Right hindlimb (tissue), 1 donor: ENCODE results near the gene TCEANC.
"Not testable (repeated sequence)": the region's sequence is repeated elsewhere in the genome, so short reads cannot be mapped to it uniquely, and the experiment has no call there.

ENCODE experiments used
- DNase-seq: peaks from one replicate; pipeline ENCODE4 v3.0.0-alpha.2; 2018

Gene TCEANC

DNA sequence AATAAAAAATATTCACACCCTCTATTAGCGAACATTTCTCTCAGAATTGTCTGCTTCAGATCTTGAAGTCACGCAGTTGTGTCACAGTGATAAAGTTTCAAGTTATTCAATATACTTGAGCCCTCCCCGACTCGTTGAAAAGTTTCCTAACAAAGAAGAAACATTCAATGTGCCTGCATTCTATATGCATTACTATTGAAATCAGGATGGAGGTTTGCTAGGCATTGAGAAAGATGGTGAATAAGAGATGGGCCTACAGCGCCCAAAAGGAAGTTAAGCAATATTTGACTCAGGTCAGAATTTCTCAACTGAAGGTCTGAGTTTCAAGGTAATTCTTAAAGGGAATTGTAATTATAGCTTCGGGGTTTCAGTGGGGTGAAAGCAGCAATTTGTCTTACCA is 6.1 kb downstream of the TCEANC start:
- DNase-seq: no peak

DNA sequence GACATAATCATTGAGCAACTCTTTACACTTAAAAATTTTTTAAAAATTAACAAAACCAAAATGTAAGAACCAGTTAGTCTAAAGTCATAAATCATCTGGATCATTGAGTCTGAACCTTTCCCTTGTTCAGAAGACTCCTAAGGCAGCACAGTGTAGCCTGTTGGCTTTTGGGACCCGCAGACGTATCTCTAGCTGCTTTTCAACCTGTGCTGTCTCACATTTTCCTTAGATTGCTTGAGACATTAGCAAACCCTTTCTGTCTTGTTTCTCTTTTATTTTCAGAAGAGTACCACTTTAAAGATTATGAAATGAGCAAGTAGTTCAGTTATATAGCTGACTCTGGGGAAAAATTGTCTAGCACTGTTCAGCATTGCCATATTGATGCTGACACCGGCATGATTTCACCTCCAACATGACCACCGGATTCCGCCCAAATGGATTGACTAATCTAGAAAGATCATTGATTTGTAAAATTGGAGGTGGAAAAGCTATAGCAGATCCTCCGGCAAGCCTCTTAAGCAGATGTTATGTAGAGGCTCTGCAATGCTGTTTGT is 8.9 kb downstream of the TCEANC start:
- DNase-seq: no peak

DNA sequence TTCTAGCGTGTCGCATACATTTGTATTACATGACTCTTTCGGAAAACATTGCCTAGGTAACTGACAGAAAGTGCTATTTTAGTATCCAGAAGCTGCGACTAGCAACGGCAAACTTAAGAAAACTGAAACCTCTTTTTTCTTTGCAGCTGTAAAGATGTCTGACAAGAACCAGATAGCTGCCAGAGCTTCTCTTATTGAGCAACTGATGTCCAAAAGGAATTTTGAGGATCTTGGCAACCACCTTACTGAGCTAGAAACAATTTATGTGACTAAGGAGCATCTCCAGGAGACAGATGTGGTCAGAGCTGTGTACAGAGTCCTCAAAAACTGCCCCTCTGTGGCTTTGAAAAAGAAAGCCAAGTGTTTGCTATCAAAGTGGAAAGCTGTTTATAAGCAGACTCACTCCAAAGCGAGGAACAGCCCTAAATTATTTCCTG is 9.4 kb downstream of the TCEANC start:
- no peak for DNase-seq

DNA sequence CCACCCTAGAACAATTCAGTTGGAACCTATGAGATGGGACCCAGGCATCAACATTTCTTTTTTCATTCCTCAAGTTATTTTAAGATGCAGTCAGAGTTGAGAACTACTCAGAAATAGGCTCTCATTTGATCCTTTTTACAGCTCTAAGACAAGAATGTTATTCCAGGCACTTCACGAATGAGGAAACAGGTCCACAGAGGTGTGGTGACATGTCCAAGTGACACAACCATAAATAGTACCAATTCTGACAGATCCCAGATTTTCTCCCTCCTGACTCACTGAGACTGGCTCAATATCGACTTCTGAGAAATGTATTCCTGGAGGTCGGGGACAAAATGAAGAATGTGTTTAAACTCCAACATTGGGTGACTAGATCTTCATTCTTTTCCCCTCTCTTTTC is 11.1 kb downstream of the TCEANC start:
- DNase-seq: no peak

DNA sequence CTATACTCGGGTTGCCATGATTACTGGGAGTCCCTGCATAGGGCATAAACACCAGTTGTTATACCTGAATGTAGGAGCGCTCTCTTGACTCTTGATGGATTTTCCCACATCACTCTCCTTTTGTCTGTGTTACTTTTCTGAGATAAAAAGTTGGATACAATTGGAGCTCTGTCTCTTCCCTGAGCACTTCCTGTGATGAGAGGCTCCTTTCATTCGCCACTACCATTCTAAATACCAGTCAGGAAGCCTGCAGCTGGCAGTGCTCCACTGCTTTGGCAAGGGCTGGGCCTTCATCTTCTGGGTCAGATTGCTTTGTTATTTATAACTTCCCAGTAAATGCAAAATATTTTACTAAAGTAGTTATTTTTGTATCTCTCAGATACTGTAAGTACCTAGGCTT is 13.9 kb downstream of the TCEANC start:
- no peak for DNase-seq

DNA sequence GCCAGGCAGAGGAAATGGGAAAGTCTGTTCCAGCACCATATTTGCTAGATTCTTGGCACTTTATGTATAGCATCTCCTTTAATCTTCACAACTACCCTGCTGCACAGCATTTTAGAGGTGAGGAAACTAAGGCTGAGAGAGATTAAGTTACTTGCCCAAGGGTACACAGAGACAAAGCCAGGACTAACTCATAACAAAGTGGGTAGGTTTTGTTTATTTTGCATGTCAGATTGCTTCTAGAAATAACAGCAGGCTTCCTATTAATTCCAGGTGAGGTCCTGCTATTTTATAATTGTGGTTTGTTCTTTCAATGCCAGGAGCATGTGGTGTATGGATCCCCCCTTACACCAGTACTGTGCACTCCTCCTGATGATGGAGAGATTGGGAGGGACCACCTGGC is 15.0 kb downstream of the TCEANC start:
- DNase-seq: no peak

DNA sequence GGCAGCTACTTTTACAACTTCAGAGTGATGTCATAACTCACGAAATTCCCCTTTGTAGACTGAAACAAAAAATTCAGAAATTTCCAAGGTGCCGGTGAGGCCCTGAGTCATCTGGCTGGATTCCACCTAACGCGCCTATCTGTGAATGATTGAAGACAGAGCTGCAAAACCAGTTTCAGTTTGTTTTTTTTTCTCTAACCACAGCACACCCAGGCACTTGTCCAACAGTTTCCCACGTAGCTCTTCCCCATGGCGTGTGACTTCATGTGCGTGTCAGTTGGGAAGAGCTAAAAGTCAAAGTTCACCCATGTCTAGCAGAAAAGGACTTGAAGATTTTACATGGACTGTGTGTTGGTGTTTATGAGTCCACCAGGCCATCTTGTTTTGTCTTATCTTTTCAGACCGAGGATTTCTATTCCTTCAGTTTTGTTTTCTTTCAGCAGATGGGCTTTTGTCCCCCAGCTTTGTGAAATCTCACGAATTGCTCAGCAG is 16.4 kb downstream of the TCEANC start:
- no peak for DNase-seq

DNA sequence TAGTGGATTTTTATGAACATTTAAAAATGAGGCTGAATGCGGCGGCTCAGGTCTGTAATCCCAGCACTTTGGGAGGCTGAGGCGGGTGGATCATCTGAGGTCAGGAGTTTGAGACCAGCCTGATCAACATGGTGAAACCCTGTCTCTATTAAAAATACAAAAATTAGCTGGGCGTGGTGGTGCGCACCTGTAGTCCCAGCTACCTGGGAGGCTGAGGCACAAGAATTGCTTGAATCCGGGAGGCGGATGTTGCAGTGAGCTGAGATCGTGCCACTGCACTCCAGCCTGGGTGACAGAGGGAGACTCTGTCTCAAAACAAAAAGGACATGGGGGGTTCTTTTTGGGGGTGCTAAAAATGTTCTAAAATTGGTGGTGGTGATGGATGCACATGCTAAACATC is 16.8 kb downstream of the TCEANC start:
- DNase-seq: not testable (repeated sequence)

DNA sequence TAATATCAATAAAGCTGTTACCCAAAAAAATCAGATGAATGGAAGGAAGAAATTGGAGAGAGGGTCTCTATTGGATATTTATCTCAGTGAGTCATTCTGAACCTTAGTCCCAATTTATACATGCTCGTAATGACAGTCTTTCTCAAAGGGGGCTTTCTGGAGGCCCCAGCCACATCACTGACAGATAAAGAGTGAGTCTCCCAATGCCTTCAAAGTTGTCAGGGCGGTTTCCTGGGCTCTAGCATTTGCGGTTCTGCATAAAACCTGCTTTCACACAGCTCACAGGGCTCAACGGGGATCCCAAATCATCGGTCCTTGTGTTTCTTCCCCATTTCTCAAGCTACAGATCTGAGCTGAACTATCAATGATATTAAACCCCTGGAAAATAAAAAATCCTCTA is 17.3 kb downstream of the TCEANC start:
- DNase-seq: no peak

DNA sequence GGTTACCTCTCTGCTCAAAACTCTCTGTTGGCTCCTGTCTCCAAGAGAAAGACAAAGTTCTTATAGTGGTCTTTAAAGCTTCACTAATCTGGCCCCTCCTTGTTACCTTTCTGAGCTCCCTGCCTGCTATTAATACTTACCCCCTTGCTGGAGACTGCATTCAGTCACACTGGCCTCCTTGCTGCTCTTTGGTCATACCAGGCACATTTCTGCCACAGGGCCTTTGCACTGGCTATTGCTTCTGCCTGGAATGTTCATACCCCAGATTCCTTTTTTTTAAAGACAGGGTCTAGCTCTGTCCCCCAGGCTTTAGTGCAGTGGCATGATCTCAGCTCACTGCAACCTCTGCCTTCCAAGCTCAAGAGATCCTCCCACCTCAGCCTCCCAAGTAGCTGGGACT is 20.1 kb downstream of the TCEANC start:
- DNase-seq: no peak

DNA sequence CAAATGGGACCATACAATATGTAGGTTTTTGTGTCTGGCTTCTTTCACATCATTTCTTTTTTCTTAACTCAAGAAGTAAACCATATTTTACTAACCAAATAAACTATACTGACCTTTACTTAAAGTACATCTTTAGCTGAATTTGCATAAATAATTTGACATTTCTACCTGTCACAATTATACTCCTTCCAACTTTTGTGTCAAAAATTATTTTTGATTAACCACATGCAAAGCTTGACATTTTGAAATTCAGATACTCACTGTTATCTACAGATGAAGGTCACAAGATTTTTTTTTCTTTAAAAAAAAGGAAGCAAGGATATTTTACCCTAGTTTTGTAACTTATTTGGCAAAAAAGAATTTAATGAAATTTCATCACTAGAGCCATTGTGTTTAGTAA is 23.9 kb downstream of the TCEANC start:
- DNase-seq: no peak

DNA sequence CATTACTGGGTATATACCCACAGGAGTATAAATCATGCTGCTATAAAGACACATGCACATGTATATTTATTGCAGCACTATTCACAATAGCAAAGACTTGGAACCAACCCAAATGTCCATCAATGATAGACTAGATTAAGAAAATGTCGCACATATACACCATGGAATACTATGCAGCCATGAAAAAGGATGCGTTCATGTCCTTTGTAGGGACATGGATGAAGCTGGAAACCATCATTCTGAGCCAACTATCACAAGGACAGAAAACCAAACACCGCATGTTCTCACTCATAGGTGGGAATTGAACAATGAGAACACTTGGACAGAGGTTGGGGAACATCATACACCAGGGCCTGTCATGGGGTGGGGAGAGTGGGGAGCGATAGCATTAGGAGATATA is 26.8 kb downstream of the TCEANC start:
- not testable (repeated sequence) for DNase-seq

DNA sequence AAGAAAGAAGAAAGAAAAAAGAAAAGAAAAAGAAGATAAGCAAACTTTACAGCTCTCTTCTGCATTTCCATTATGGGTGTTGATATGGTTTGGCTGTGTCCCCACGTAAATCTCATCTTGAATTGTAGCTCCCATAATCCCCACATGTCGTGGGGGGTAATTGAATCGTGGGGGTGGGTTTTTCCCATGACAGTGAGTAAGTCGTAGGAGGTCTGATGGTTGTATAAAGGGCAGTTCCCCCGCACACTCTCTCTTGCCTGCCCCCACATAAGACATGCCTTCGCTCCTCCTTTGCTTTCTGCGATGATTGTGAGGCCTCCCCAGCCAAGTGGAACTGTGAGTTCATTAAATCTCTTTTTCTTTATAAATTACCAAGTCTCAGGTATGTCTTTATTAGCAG is 28.7 kb downstream of the TCEANC start:
- DNase-seq: no peak

DNA sequence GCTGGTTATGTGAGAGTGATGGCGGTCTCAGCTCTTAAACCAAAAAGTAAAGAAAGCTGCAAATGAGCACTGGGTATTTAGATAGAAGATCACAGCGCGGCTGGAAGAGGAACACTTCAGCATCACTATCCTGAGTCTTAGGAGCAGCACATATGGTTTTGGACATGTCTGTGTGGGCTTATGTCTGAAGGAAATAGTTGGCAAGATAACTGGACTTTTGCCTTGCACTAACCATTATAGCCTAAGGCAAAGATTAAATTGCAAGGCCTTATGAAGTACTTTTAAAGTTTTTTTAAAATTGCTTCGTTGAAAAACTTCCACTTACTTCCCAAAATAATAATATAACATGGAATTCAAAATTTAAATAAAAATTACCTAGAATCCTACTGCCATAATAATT is 31.4 kb downstream of the TCEANC start:
- DNase-seq: no peak

DNA sequence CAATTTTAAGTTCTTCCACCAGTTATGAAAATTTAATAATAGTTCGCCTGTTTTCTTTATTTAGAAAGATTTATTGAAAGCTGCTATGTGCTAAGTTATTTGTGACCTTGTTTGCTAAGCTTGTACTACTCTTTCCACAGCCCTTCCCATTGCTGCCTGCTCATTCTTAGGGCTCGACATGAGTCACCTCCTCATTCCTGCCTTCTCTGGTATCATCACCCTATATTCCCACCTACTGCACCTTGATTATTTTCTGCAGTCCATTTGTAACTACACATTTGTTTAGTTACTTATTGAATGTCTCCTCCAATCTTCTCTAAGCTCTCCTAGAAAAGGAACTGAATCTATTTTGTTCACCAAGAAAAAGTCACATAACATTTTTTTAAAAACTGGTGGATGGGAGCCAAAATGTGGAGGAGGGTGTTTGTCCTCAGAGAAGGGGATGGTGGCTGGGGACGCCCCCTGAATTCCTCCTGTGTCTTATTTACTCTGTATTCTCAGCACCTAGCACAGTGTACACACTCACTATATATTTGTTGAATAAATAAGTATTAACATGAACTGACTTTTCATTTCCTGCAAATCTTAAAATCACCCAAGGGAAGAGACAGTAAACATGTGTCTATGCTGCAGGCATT is 32.3 kb downstream of the TCEANC start:
- no peak for DNase-seq

DNA sequence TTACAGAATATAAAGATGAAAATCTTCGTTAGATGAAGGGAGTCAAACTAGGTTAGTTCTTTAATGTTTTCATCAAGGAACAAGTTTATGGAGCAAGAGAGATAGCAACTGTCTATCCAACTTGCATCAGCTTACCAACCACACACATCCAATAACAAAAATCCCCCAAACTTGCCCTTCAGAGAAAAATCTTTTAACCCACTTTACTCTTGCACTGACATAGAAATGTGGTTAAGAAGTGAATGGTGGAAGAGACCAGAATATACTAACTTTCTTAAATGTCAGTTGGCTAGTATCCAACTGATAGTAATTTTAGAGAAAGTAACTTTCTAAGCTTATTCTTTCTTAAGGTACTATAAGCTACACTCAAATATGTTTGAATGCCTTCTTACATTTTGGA is 34.3 kb downstream of the TCEANC start:
- no peak for DNase-seq

DNA sequence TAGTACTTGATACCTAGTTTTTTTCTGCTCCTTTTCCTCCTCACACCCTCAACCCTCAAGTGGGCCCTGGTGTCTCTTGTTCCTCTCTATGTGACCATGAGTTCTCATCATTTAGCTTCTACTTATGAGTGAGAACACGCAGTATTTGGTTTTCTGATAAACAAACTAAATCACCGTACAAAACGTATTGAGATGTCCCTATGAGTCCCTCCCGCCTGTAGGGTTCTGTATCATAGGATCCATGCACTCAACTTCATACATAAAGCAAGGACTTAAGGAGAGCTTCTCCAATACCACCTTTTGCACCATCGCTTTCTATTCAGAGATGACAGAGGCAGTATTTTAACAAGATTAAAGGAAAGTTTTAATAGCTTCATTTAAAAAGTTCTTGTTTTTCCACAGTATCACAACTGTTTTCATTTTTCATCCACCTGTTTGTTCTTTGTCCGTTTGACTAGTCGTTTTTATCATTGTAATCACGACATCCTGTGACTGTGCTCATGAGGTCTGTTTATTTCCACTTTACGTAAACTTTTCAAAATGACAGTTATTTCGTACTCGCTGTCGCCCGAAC is 35.5 kb downstream of the TCEANC start:
- DNase-seq: no peak

DNA sequence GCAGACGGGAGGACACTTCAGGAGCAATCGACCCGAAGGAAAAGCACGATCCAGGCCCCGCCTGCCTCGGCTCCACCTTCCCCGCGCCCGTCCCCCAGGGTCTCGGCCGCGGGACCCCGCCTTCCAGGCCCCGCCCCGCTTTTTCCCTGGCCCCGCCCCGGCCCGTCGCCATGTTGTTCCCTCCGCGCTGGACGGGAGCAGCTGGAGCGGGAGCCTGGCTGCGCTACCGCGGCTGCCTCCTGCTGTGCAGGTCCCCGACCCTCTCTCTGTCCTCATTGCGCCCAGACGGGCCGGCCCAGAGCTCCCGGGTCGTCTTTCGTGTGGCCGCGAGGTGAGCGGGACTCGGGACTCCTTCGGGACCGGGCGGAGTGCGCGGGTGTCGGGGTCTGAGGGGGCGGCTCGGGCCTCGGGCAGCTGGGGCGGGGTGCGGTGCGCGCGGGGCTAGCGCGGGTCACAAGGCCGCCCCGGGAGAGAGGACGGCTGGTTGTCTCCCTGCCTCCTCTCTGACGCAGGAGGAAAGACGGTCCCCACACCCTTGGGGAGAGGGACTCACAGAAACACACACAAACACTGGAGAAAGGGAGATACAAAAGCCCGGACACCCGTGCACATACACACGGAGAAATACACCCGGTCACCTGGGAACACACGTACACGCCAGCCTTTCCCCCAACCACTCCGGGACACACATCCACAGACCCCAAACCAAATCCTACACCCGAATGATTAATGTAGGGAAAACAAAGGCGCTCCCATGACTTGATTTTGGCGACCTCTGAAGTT is 36.2 kb downstream of the TCEANC start, which contains the start of gene RAB9A:
TSS of gene RAB9A (plus strand) at position 171 of the 783 bp plus-strand sequence. CDS start 19,619 bp downstream, outside the sequence.
- DNase-seq: peak; percentile 92

DNA sequence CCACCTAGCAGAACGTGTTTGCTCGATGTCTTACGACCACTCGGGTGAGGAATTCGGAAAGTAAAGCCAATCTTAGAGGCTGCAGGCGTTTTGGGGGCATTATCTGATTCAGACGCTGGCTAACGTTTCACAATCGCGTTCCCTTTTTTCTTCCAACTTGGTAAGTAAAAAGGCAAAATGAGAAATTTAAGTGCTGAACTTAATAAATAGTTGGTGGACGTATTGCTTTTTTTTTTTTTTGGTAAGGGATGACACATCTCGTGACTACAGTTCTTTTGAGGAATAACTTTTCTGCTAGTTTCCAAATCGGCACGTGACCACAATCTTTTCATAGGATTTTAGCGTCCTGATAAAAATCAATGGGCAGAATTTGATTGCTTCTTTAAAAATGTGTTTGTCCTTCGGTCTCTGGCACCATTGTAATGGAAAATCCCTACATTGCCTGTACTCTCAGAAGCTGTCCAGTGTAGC is 36.8 kb downstream of the TCEANC start:
- no peak for DNase-seq

DNA sequence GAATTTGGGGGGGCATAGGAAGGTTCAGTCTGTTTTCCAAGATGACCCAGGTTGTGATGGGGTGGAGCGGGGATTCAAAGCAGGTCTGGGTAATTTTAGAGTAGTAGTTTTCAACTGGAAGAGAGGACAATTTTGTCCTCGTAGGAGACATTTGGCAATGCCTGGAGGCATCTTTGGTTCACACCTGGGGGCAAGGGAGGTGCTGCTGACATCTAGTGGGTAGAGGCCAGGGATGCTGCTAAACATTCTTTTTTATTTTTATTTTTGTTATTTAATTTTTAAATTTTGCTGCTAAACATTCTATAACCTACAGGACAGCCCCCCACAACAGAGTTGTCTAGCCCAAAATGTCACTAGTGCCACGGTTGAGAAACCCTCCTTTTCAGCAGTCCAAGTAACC is 37.9 kb downstream of the TCEANC start:
- no peak for DNase-seq

DNA sequence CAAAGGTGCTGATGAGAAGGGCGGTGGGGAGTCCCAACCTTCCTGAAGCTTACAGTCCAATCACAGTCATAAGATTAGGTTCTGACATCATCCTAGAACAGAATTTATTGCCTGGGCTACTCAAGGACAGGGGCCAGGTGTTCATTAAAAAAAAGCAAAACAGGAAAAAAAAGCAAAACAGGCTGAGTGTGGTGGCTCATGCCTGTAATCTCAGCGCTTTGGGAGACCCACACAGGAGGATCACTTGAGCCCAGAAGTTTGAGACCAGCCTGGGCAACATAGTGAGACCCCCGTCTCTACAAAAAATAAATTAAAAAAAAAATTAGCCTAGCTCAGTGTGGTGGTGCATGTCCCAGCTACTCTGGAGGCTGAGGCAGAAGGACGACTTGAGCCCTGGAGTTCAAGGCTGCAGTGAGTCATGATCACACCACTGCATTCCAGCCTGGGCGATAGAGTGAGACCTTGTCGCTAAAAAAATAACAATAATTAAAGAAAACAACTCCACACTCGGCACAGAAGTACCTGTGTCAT is 39.0 kb downstream of the TCEANC start:
- no peak for DNase-seq

DNA sequence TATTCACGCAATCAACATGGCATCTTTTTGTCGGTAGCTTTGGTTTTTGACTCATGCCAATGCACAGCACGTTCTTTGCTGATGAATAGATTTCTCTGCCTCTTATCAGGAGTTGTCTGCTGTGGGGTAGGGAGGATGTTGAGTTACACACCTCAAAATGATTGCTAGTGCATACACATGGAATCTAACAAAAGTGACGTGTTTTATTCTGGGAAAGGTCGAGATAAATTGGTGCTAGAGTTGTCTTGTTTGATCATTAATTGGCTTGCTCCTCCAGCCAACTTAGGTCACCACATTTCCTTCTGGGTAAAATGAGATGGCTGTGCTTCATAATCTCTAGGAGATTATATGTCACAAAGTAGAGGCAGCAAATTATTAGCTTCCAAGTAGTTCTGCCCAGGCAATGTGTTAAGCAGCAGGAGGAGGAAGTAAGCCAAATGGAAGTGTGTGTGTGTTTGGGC is 39.9 kb downstream of the TCEANC start:
- no peak for DNase-seq

DNA sequence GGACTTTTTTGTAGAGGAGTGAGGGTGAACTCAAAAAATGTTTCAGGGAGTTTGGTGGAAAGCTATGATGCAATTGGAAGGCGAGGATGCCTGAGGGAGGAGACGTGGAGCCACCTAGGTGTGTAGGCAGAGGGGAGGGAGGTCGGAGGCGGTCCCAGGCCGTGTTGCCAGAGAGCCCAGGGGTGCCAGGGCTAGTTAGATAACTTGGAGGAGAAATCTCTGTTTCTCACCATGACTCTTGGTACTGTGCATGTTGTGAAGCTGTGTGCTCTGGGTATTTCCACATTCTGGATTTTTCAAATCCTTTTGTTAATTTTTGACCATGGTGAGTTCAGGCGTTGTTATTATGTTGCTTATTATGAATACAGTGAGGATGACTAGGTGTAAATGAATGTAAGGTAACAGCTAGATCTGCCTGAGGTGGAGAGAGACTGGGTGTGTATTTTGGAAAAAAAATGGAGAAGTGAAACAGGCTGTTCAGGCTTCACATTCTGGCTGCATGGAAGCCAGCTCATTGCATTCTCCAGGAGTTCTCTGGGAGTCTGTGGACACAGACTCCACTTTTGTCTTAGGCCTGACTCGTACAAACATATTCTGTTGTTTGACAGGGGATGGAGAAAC is 40.5 kb downstream of the TCEANC start:
- DNase-seq: no peak
